Measurements from ENCODE around the gene MIPEP. TPM values are rescaled to one million over a fixed set of nuclear protein-coding genes. Genes with fewer than 3 reads are reported as not detected.

MIPEP gene
- total and polyA plus RNA-seq, 10 of the 15 experiments (the other 5 are each of a cell fraction or from before 2014, with no cell fraction given) = 15.6 to 56.2 (median 29.8) TPM

- TF ChIP-seq BCLAF1 (IDR thresholded peaks at IDR 0.05) (no peak), NR2F1 (conservative IDR thresholded peaks at IDR 0.05) (no peak)
Measured at GRCh38 chr13:23934520-23934919, 45.3 kb upstream of the MIPEP start (continued).

GRCh38 chr13:23928985-23929384, 39.8 kb upstream of the MIPEP start:
- intact Hi-C loops (cut with micrococcal nuclease; ENCODE audit: unreplicated experiment) = no loop called here
- CTCF ChIA-PET = no interaction called here
- Histone ChIP-seq H3K27me3 (replicated peaks in 1 of 2; ENCODE audit: control insufficient read depth in 2 of 2, insufficient read depth in 2 of 2, low read length in 1 of 2) (no peaks in the 10 kb centered on the region), H3K9ac (ENCODE audit: control insufficient read depth, insufficient read depth, low read length) (no peak overlapping the region), H3K4me1 (ENCODE audit: control insufficient read depth, insufficient read depth, low read length) (no peaks in the 10 kb centered on the region), H3K4me3 (no peak overlapping the region), H4K20me1 (ENCODE audit: control insufficient read depth, insufficient read depth) (no peaks in the 10 kb centered on the region), H3K36me3 (ENCODE audit: control insufficient read depth in 2 of 2, insufficient read depth in 2 of 2, low read length in 1 of 2) (no peaks in the 10 kb centered on the region), H3K79me2 (ENCODE audit: control insufficient read depth, insufficient read depth, low read length) (no peaks in the 10 kb centered on the region), H3K9me3 (replicated peaks; ENCODE audit: control insufficient read depth, insufficient read depth, low read length) (no peaks in the 10 kb centered on the region), H3K27ac (ENCODE audit: control insufficient read depth, insufficient read depth) (no peak overlapping the region), H3K4me2 (ENCODE audit: control insufficient read depth, insufficient read depth) (no peak overlapping the region), H2AFZ (ENCODE audit: control insufficient read depth, low read depth, low read length) (no peak overlapping the region)
- BruUV-seq (replicated peaks) = no TSS peak
- in situ Hi-C loops (cut with MboI) = no loop called here
- POLR2A ChIA-PET = no interaction called here
- RAD21 ChIA-PET (ENCODE audit: unreplicated experiment) = no interaction called here
- no peak for ATAC-seq
- WGBS (ENCODE audit: insufficient coverage, insufficient replicate concordance, low lambda C conversion rate, missing lambda C conversion rate) = 50% methylated on average over 2 of the region's 2 CpGs
- SMC1A ChIA-PET (ENCODE audit: uncharacterized antibody, unreplicated experiment) = no interaction called here
- no peak for DNase-seq (ENCODE audit: low read depth, low spot score)
- no peak for TF ChIP-seq HDAC6 (IDR thresholded peaks at IDR 0.05; ENCODE audit: unreplicated experiment)
- TF ChIP-seq, protein P1, sequence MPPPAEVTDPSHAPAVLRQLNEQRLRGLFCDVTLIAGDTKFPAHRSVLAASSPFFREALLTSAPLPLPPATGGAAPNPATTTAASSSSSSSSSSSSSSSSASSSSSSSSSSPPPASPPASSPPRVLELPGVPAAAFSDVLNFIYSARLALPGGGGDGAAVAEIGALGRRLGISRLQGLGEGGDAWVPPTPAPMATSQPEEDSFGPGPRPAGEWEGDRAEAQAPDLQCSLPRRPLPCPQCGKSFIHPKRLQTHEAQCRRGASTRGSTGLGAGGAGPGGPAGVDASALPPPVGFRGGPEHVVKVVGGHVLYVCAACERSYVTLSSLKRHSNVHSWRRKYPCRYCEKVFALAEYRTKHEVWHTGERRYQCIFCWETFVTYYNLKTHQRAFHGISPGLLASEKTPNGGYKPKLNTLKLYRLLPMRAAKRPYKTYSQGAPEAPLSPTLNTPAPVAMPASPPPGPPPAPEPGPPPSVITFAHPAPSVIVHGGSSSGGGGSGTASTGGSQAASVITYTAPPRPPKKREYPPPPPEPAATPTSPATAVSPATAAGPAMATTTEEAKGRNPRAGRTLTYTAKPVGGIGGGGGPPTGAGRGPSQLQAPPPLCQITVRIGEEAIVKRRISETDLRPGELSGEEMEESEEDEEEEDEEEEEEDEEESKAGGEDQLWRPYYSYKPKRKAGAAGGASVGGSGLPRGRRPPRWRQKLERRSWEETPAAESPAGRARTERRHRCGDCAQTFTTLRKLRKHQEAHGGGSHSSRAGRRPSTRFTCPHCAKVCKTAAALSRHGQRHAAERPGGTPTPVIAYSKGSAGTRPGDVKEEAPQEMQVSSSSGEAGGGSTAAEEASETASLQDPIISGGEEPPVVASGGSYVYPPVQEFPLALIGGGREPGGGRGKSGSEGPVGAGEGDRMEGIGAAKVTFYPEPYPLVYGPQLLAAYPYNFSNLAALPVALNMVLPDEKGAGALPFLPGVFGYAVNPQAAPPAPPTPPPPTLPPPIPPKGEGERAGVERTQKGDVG (CRISPR knock-in tag; IDR thresholded peaks at IDR 0.05) = no peak
- TF ChIP-seq, protein P2, sequence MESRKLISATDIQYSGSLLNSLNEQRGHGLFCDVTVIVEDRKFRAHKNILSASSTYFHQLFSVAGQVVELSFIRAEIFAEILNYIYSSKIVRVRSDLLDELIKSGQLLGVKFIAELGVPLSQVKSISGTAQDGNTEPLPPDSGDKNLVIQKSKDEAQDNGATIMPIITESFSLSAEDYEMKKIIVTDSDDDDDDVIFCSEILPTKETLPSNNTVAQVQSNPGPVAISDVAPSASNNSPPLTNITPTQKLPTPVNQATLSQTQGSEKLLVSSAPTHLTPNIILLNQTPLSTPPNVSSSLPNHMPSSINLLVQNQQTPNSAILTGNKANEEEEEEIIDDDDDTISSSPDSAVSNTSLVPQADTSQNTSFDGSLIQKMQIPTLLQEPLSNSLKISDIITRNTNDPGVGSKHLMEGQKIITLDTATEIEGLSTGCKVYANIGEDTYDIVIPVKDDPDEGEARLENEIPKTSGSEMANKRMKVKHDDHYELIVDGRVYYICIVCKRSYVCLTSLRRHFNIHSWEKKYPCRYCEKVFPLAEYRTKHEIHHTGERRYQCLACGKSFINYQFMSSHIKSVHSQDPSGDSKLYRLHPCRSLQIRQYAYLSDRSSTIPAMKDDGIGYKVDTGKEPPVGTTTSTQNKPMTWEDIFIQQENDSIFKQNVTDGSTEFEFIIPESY (IDR thresholded peaks at IDR 0.05) = no peak
- no peak for TF ChIP-seq POU2F2 (IDR thresholded peaks at IDR 0.05; ENCODE audit: borderline replicate concordance, low read depth, low read length)
- TF ChIP-seq TCF12 (IDR thresholded peaks at IDR 0.05; ENCODE audit: low read depth, low read length) = no peak
- TF ChIP-seq ZNF24 (IDR thresholded peaks at IDR 0.05) = no peak
- TF ChIP-seq, protein P3, sequence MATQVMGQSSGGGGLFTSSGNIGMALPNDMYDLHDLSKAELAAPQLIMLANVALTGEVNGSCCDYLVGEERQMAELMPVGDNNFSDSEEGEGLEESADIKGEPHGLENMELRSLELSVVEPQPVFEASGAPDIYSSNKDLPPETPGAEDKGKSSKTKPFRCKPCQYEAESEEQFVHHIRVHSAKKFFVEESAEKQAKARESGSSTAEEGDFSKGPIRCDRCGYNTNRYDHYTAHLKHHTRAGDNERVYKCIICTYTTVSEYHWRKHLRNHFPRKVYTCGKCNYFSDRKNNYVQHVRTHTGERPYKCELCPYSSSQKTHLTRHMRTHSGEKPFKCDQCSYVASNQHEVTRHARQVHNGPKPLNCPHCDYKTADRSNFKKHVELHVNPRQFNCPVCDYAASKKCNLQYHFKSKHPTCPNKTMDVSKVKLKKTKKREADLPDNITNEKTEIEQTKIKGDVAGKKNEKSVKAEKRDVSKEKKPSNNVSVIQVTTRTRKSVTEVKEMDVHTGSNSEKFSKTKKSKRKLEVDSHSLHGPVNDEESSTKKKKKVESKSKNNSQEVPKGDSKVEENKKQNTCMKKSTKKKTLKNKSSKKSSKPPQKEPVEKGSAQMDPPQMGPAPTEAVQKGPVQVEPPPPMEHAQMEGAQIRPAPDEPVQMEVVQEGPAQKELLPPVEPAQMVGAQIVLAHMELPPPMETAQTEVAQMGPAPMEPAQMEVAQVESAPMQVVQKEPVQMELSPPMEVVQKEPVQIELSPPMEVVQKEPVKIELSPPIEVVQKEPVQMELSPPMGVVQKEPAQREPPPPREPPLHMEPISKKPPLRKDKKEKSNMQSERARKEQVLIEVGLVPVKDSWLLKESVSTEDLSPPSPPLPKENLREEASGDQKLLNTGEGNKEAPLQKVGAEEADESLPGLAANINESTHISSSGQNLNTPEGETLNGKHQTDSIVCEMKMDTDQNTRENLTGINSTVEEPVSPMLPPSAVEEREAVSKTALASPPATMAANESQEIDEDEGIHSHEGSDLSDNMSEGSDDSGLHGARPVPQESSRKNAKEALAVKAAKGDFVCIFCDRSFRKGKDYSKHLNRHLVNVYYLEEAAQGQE (IDR thresholded peaks at IDR 0.05; ENCODE audit: low read depth, low read length) = no peak
- no peak for FAIRE-seq

Measured in GM12878 (cell line).